Neutrophil (primary cell): ENCODE results near the gene PXDC1.

Experiments
- H3K27ac ChIP-seq: fragments of 200-600 bp; sonication (generic); 2 replicates; pipeline ENCODE4 v1.5.1; 2016; ENCODE audit warnings: mild to moderate bottlenecking, moderate library complexity
- H3K27me3 ChIP-seq: fragments of 200-600 bp; sonication (generic); 2 replicates; pipeline ENCODE4 v1.6.0; 2016; ENCODE audit warnings: mild to moderate bottlenecking
- H3K36me3 ChIP-seq: fragments of 200-600 bp; sonication (generic); 2 replicates; pipeline ENCODE4 v1.5.1; 2017
- H3K4me1 ChIP-seq, 2 experiments: fragments of 200-600 bp in 1 of 2; sonication (generic) in 1 of 2; 1 replicate in 1 of 2; 2 replicates in 1 of 2; pipeline versions ENCODE4 v1.5.1 to v1.6.1; 2013 to 2016; ENCODE audit warnings: low read depth in 1 of 2, low read length in 1 of 2, mild to moderate bottlenecking in 1 of 2, moderate library complexity in 1 of 2; ENCODE audit not compliant: control insufficient read depth in 1 of 2, insufficient read depth in 1 of 2
- H3K4me3 ChIP-seq, 2 experiments: fragments of 200-600 bp in 1 of 2; sonication (generic) in 1 of 2; 1 replicate in 1 of 2; 2 replicates in 1 of 2; pipeline ENCODE4 v1.5.1; 2013 to 2016; ENCODE audit warnings: low read depth in 1 of 2, low read length in 1 of 2, mild to moderate bottlenecking in 1 of 2, moderate library complexity in 1 of 2
- H3K9me3 ChIP-seq: fragments of 200-600 bp; sonication (generic); 2 replicates; pipeline ENCODE4 v1.5.1; 2016
- TF ChIP-seq, protein P1 (sequence below): fragments of 200-600 bp; sonication (generic); IDR thresholded peaks from 2 replicates; pipeline ENCODE4 v1.5.1; 2016; ENCODE audit warnings: antibody characterized with exemption

PXDC1 gene

DNA sequence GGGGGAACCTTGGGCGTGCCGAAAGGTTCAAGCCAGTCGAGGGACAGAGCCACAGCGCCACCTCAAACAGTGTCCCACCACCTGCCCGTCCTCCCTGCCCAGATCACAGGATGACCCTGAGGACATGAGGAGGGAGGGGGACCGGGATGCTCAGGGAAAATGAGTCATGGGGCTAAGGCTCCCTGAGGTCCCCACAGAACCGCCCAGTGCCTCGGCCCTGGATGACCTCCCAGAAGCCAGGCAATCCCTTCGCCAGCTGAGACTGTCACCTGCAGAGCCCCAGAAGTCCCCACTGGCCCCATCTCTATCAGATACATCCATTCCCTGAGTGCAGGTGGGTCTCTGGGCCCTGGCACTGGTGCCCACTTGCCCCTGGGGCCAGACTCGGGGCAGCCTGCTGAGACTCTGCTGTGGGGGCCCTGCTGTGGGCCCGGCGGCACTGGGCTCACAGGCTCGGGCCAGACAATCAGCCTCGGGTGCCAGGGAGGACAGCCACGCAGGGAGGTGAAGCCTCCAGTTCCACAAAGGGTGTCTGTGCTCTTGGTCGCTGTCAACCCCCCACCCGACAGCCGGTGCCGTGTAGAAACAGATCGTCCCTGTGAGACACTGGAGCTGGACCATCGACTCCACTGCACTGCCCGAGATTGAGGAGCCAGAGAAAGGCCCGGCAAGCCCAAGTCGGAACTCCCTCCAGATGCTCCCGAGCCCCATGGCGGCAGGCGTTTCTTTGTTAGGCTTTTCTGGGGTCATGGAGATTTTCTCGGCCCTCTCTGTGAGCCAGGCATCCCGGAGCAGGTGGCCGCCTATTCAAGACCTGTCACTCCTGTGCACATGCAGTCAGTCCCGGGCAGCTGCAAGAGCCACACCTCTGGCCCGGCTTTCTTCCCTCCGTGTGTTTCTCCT, 26.1 kb downstream of the PXDC1 start:
- Histone ChIP-seq H3K27ac (no peak overlapping the region), H3K9me3 (no peaks in the 10 kb centered on the region), H3K27me3 (no peaks in the 10 kb centered on the region), H3K36me3 (peaks cover 9% of the 10 kb centered on the region), H3K4me3 (no peak overlapping the region), H3K4me1 (no peaks in the 10 kb centered on the region)
- TF ChIP-seq, protein P1, sequence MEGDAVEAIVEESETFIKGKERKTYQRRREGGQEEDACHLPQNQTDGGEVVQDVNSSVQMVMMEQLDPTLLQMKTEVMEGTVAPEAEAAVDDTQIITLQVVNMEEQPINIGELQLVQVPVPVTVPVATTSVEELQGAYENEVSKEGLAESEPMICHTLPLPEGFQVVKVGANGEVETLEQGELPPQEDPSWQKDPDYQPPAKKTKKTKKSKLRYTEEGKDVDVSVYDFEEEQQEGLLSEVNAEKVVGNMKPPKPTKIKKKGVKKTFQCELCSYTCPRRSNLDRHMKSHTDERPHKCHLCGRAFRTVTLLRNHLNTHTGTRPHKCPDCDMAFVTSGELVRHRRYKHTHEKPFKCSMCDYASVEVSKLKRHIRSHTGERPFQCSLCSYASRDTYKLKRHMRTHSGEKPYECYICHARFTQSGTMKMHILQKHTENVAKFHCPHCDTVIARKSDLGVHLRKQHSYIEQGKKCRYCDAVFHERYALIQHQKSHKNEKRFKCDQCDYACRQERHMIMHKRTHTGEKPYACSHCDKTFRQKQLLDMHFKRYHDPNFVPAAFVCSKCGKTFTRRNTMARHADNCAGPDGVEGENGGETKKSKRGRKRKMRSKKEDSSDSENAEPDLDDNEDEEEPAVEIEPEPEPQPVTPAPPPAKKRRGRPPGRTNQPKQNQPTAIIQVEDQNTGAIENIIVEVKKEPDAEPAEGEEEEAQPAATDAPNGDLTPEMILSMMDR = no peak

DNA sequence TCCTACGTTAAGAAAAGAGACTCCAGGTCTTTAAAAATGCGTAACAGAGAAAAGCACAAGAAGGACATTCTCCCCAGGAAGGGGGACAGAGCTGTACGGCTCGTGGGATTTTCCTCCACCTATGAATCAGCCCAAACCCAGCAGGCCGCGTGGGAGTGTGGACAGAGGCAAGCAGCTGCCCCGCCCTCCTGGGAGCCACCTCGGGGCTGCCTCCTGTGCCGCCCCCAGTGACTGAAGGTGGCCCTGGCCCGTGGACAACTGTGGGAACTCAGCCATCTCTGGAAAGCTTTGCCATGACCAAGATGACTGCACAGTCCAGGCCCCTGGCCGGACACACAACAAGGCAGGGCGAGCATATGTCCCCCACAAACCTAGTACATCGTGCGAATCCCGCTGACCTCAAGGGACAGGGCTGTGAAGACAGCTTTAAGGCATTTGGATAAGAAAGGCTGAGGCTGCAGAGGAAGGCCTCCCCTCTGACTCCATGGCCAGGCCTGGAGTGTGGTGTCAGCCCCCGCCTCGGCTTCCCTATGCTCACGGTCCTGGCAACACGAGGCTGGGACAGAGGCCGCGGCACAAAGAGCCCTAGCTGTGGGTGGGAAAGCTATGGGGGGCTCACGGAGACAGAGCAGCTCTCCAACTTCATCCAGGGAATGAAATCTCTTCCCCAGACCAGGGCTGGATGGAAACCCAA, 26.9 kb downstream of the PXDC1 start:
- TF ChIP-seq, protein P1 = no peak
- Histone ChIP-seq H3K4me3 (no peak overlapping the region), H3K4me1 (no peaks in the 10 kb centered on the region), H3K9me3 (no peaks in the 10 kb centered on the region), H3K36me3 (peaks cover 9% of the 10 kb centered on the region), H3K27ac (no peak overlapping the region), H3K27me3 (no peaks in the 10 kb centered on the region)

DNA sequence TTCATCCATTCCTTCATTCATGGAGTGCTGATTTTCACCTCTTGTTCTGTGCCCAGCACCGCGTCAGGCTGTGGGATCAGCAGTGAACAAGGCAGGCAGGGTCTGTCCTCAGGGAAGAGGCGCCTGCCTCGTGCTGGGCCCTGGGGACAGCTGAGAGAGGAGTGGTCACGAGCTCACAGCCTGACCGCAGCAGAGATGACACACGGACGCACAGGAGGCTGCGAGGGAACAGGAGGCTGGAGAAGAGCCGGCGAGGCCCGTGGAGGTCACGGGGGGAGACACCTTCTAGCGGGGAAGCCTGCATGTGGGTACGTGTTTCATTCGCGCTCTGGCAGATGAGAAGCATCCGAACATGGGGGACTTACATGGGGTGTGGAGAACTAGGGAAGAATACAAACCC, 27.5 kb downstream of the PXDC1 start:
- Histone ChIP-seq H3K9me3 (no peaks in the 10 kb centered on the region), H3K27me3 (no peaks in the 10 kb centered on the region), H3K36me3 (peaks cover 9% of the 10 kb centered on the region), H3K4me3 (no peak overlapping the region), H3K4me1 (no peaks in the 10 kb centered on the region), H3K27ac (no peak overlapping the region)
- TF ChIP-seq, protein P1 = no peak

DNA sequence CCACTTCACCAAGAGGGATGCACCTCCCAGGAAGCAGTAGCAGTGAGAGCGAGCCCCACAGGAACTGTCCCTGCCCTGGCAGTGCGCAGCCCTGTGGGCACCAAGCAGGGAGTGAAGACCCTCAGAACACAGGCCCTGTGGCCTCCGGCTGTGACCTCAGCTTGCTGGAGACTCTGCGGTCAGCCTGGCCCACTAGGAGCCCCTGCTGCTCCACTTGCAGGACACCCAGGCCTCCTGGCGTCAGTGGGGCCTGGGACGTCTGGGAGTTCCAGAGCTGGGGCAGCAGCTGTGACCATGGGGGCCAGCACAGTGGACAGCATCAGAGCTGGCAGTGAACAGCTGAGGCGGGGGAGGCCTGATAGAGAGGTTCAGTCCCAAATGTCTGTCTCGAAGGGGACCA, 28.3 kb downstream of the PXDC1 start:
- peaks cover 9% of the 10 kb centered on the region for H3K36me3 ChIP-seq
- H3K27ac ChIP-seq = no peak overlapping the region
- no peaks in the 10 kb centered on the region for H3K4me1 ChIP-seq
- no peaks in the 10 kb centered on the region for H3K27me3 ChIP-seq
- H3K9me3 ChIP-seq = no peaks in the 10 kb centered on the region
- H3K4me3 ChIP-seq = no peak overlapping the region
- TF ChIP-seq, protein P1 = no peak

DNA sequence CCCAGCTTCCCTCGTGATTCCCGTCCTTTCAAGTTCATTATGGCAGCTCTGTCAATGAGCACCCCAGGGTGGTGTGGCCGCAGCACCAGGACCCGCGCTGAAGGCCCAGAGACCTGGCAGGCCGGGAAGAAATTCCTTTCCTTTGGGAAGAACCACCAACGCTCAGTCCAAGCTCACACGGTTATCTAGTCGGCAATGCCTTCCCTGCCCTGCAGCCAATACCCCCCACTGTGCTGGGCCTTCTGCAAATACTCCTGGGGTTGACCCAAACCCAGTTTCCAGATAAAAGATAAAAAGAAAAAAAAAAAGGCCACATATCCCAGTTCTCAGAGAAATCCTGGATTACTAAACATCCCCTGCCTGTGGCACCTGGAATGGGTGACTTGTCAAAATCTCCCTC, 28.7 kb downstream of the PXDC1 start:
- H3K27ac ChIP-seq = no peak overlapping the region
- H3K36me3 ChIP-seq = peaks cover 9% of the 10 kb centered on the region

More for the DNA sequence above, 28.7 kb downstream of the PXDC1 start:
- no peaks in the 10 kb centered on the region for H3K4me1 ChIP-seq
- TF ChIP-seq, protein P1 = no peak
- H3K27me3 ChIP-seq = no peaks in the 10 kb centered on the region
- no peak overlapping the region for H3K4me3 ChIP-seq
- no peaks in the 10 kb centered on the region for H3K9me3 ChIP-seq
